COLO668 (cell line): Measurements from ENCODE around the gene ATAD3C.
"Not testable (repeated sequence)": the region's sequence is repeated elsewhere in the genome, so short reads cannot be mapped to it uniquely, and the experiment has no call there.

ENCODE experiments used
- DNase-seq: peaks from one replicate; lab custom pipeline; 2025; ENCODE audit not compliant: unreplicated experiment; lab: John Stamatoyannopoulos, UW

Gene ATAD3C, protein sequence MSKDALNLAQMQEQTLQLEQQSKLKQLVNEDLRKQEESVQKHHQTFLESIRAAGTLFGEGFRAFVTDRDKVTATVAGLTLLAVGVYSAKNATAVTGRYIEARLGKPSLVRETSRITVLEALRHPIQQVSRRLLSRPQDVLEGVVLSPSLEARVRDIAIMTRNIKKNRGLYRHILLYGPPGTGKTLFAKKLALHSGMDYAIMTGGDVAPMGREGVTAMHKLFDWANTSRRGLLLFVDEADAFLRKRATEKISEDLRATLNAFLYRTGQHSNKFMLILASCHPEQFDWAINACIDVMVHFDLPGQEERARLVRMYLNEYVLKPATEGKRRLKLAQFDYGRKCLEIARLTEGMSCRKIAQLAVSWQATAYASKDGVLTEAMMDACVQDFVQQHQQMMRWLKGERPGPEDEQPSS

DNA sequence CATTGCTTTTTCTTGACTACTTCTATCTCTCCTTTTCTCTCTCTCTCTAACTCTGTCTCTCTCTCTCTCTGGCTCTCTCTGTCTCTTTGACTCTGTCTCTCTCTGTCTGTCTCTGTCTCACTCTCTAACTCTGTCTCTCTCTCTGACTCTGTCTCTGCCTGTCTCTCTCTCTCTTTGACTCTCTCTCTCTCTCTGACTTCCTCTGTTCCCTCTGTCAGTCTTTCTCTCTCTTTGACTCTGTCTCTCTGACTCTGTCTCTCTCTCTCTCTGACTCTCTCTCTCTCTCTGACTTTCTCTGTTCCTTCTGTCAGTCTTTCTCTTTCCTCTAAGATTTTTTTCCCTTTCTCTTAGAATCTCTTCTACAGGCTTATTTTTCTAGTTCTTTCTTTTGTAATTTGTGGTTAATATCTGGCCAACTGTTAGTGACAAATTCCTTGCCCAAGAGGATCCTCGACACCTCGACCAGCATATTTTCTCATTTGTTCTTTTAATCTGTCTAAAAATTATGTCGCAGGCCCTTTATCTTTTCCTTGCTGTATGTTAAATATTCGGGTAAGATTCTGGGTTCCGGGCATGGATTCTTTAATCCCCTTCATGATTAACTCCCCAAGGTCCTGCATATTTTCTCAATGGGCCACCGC is at the start of gene ATAD3C:
Gene ATAD3C, plus strand, starts transcription at position 591 of the 641 bp plus-strand sequence. CDS start 995 bp downstream, outside the sequence.
- no peak for DNase-seq

DNA sequence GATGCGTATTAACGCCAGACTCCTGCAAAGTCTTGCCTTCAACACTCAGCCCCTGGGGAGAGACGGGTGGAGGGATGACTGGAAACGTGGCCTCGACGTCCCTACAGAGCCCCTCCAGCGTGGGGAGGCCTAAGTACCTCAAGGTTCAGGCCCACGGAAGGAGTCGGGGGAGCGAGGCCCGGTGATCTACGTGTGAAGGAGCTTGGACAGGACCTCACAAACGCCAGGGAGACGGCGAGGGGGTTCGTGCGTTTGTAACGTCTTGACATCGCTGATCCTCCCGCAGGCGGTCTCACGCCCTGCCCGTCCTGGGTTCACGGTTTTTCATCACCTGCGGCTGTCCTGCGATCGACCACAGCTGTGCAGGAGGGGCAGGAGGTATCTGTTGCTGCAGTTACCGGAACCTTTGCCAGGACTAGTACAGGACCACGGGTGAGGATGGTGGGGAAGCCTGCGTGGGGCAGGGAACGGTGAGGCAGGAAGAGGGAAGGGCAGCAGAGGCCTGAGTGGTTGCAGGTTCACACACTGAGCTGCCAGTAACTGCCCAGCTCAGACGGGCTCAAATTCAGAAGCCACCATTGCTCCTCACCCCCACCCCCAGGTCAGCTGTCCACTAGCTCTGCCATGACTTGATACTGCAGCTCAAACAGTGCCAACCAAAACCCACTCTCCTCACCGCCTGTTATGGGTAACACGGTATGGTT is 49.5 kb upstream of the ATAD3C start:
- peak; percentile 67 for DNase-seq

DNA sequence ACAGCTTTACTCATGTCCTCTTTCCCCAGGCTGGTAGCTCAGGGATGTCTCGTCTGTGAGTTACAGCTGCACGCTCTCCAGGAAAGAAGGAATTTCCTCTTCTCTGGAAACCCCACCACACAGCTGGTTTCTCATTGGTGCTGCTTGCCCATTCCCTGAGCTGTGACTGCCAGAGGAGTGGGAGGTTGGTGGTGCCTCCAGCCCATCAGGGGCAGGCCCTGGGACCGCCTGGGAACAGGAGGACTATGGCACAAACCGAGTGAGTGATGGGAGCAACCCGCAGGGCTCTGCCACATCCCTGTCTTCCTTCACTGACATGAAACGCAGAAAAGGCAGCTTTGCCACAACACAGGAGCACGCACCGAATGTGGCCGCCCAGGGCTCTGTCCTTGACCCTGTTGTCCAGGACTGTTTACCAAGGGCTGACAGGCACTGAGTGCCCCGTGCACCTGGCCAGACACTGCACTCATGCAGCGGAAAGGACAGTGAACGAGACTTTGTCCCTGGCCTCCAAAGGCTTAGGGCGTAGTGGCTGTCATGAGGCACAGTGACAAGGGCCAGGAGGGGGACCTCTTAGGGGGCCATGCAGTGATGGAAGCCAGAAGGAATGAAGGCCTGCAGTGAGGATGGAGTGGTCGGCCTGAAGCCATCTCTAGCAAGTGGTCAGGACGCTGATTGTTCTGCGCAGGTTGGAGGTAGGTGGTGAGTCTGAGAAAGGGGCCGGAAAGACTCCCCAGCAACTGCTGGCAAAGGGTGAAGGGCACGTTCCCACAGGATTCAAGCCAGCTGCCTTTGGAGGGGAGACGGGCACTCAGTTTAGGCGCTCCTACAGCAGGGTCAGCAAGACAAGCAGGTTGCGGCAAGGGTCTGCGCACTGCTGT is 48.7 kb upstream of the ATAD3C start:
- no peak for DNase-seq

DNA sequence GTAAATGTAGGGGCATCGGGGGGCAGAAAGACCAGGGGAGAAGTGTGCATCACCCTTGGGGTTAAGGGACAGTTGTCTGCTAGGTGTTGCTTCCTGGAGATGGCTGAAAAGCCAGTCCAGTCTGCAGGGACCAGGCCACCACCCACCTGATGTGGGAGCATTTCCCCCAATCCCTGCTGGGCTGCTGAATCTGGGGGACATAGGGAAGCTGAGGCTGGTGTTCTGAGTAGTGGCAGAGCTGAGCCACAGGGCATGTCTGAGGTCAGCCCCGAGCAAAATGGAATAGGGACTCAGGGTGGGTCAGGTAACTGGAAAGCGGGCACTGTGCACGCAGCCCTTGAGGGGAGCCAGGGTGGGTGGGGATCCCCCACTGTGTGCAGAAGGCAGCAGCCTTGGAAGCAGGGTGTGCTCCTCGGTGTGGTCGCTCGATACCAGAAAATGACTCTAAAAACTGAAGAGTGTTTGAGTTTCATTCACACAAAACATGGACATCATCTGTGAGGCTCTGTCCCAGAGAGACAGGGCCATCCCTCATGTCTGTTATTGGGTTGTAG is 48.0 kb upstream of the ATAD3C start:
- DNase-seq: no peak

DNA sequence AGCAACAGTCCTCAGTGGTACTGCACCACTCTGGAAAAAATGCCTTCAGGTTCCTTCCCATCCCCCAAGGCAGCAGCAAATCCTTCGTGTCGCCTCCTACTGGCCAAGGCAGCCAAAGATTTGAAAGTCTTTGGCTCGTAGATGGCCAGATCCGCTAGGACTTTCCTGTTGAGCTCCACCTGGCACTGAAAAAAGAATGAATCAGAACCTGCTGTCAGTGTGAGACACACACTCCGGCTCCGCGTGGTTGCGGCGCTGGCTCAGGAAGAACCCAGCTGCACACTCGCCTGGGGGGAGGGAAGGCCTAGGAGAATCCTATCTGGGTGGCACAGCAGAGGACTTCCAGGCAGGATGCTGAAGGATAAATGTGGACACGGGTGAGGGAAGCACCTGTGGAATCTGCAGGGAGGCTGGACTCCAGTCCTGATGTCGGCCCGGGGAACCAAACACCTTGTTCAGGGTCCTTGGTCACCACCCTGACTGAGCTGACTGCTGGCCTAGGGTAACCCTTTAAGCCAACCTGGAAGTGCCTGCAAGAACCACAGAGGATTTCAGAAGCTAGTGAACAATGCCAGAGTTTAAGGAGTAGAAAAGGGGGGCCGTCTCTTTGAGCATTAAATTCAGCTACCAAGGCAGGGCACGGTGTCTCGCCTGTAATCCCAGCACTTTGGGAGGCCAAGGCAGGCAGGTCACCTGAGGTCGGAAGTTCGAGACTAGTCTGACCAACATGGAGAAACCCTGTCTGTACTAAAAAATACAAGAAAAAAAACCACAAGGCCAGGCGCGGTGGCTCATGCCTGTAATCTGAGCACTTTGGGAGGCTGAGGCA is 47.2 kb upstream of the ATAD3C start:
- peak; percentile 67 for DNase-seq

DNA sequence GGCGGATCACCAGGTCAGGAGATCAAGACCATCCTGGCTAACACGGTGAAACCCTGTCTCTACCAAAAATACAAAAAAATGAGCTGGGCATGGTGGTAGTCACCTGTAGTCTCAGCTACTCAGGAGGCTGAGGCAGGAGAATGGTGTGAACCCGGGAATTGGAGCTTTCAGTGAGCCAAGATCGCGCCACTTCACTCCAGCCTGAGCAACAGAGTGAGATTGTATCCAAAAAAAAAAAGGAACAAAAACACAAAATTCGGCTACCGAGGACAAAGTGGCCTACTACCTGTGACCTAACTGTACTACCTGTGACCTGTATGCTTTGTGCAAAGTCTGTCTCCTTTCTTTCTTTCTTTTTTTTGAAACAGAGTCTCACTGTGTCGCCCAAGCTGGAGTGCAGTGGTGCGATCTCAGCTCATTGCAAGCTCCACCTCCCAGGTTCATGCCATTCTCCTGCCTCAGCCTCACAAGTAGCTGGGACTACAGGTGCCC is 46.5 kb upstream of the ATAD3C start:
- DNase-seq: not testable (repeated sequence)

DNA sequence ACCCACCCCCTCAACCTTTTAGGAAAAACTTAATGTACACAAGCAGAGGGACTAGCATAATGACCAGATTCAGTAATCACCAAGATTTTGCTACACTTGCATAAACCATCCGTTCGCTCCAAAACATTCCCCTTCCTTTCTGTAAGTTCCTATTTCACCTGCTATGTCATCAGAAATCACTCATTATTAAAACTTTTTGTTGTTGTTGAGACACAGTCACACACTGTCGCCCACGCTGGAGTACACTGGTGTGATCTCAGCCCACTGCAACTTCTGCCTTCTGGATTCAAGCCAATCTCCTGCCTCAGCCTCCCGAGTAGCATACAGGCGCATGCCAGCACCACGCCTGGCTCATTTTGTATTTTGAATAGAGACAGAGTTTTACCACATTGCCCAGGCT is 45.8 kb upstream of the ATAD3C start:
- DNase-seq: no peak

DNA sequence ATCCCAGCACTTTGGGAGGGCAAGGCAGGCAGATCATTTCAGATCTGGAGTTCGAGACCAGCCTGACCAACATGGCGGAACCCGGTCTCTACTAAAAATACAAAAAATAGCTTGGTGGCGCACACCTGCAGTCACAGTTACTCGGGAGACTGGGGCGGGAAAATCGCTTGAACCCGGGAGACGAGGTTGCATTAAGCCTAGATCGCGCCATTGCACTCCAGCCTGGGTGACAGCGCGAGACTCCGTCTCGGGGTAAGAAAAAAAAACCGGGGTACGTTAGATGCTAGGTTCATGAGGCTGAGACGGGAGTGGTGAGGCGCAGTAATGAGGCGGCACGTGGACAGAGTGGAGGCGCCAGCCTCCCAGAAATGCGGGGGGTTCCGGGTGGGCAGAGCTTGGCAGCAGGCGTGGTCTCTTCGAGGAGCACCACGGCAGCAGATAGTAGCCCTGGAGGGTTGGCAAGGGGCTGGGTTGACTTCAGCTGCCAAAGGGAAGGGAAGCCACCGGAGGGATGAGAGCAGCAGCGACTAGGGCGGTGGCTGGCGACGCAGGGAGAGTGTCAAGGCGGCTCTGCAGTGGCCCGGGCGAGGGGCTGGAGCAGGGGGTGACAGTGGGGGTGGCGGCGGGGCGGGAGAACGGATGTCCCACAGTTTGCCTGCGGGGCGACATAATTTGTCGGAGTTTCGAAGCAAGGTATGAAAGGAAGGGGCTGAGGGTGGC is 43.2 kb upstream of the ATAD3C start:
- peak; percentile 60 for DNase-seq

DNA sequence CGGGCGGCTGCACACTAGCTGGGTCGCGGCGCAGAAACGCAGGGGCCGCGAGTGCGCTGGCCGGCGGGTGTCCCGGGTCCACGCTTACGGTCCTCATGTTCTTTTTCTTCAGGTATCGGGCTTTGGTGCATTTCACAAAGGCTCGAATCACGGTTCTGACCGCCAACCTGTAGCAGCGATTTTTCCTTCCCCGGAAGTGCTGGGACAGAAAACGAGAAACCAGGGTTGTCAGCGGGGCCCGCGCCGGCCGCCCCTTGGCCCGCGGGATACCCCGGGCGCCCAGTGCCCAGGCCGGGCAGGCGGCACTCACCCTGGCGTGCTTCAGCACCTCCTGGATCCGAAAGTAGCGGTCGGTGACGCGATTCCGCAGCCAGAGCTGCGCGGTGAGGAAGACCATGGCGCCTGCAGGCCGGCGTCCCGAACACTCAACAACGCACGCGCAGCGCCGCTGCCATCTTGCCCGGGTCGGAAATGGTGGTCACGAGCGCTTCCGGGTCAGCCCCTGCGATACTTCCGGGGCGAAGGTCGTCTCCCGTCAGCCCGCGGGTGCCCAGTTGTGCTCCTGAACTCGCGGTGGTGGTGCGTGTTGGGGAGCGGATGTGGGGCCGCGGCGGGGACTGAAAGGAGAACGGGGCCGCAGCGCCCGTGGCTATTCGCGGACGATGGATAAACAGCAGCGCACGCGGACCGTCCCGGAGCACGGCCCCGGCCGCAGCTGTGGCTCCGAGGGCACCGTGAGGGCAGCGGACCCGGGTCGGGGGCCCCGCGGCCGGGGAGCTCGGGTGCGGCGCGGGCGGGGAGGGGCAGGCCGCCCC is 42.5 kb upstream of the ATAD3C start, which contains the start of gene MRPL20:
Gene MRPL20, minus strand, starts transcription at position 473 of the 815 bp plus-strand sequence. Its CDS starts 76 bp downstream, at position 397.
- DNase-seq: peak; percentile 99

DNA sequence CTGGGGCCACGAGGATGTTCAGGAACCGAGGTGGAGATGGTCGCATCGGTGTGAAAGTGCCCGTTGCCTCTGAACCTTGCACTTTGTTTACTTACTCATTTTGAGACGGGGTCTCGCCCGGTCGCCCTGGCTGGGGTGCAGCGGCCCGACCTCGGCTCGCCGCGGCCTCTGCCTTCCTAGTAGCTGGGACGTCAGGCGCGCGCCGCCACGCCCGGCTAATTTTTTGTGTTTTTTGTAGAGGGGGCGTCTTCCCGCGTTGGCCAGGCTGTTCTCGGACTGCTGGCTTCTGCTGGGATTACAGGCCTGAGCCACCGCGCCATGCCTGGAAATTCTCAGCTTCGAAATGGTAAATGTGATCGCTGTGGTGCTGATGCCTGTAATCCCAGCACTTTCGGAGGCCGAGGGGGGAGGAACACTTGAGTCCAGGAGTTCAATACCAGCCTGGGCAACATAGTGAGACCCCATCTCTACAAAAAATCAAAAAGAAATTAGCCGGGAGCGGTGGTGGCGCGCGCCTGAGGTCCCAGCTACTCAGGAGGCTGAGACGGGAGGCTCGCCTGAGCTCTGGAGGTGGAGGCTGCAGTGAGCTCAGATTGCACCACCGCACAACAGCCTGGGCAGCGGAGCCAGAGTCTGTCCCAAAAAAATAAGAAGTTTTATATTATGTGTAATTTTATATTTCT is 41.7 kb upstream of the ATAD3C start:
- peak; percentile 71 for DNase-seq

DNA sequence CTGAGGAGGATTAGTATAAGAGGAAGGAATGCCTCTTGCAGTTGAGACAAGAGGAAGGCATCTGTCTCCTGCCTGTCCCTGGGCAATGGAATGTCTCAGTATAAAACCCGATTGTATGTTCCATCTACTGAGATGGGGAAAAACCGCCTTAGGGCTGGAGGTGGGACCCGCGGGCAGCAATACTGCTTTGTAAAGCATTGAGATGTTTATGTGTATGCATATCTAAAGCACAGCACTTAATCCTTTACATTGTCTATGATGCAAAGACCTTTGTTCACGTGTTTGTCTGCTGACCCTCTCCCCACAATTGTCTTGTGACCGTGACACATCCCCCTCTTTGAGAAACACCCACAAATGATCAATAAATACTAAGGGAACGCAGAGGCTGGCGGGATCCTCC is 39.3 kb upstream of the ATAD3C start:
- not testable (repeated sequence) for DNase-seq

DNA sequence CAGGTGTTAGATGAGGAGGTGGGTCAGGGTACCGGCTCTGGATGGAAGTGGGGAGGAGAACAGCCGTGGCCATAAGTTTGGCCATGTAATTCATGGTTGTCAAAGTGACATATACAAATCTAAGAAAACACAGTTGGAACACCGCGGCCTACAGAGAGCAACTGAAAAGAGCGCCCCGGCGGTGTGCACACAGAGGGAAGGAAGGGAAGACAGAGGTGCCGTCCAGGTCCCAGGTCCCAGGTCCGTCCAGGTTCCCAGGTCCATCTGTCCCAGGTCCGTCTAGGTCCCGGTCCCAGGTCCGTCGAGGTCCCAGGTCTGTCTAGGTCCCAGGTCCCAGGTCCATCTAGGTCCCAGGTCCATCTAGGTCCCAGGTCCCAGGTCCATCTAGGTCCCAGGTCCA is 37.9 kb upstream of the ATAD3C start:
- no peak for DNase-seq

DNA sequence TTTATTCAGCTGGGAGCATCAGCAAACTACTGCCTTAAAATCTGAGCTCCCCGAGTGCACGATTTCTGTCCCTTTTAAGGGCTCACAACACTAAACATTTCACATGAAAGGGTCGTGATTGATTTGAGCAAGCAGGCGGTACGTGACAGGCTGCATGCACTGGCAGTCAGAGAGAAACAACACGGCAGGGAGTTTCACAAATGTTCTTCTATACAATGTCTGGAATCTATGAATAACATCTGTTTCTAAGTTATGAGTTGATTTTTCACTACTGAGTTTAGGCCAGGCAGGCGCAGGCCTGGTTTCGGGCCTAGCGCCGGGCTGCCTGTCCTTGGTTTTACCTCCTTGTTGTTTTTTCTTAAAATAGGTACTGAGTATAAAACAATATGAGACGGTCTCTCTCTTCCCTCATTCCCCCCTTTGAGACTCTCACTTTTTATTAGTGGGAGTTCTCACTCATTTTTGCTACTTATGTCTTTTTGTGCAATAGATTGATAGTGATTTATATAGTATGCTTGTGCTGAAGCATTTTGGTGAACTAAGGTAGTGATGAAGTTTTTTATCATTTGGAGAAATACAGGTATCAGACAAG is 37.1 kb upstream of the ATAD3C start:
- not testable (repeated sequence) for DNase-seq

DNA sequence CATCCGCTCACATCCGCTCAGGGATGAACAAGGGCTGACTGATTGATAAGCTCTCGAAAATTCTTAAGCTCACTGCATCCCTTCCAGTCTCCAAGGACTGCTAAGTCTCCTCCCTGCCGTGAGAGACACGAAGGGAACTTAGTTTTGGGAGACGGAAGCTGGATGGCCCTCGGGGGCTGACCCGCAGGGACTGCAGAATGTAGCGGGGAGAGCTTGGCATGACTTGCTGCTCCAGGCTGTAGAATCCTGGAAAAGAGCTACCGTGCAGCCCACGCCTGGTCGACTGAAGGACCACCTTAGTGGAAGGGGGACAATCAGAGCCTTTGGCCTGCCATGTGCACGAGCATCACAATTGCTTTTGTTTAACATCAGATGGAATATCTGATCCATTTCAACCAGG is 33.7 kb upstream of the ATAD3C start:
- no peak for DNase-seq

DNA sequence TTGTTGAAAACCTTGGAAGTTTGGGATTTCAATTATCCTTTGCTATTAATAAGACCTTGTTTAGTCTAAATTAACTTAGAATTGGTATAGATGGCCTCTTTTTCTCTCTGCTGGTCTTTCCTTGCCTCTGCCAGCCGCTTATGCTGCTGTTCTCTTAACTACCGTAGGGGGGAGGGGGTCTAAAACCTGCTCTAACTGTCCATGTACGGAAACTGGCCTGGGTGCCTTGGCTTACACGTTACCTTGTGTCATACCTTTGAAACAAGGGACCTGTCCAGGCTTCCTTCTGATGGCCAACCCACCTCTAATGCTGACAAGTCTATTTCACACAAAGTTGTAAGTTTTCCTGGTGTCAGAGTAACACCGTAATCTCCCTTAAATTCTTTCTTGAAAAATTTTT is 32.1 kb upstream of the ATAD3C start:
- peak; percentile 74 for DNase-seq

DNA sequence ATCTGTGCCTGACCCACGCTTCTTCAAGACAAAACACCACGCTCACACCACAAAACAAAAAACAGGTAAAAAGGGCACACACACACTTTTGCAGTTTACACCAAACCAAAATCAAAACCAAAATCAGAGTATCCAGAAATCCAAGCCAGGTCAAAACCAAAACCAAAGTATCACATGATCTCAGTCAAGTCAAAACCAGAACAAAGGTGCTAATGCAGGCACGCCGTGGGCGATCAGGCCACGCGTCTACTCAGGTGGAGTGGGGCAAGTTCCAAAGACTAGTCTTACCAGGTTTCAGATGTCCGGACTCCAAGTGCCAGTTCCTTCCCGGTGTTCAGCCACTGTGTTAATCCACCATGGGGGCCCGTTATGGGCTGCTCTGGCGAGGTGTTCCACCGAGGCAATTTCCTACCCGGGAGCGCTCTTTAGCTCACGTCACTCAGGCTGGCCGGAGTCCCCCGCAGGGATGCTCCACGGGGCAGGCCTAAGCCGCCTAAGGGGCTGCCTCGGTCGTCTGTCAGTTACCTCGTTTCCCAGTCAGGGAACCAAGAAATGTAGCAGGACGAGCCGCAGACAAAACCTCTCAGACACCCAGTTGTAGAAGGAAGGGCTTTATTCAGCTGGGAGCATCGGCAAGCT is 31.5 kb upstream of the ATAD3C start:
- DNase-seq: peak; percentile 50
